ENCODE data around the gene HAPLN2.
"Not testable (repeated sequence)": the region's sequence is repeated elsewhere in the genome, so short reads cannot be mapped to it uniquely, and the experiment has no call there.

Gene HAPLN2

DNA sequence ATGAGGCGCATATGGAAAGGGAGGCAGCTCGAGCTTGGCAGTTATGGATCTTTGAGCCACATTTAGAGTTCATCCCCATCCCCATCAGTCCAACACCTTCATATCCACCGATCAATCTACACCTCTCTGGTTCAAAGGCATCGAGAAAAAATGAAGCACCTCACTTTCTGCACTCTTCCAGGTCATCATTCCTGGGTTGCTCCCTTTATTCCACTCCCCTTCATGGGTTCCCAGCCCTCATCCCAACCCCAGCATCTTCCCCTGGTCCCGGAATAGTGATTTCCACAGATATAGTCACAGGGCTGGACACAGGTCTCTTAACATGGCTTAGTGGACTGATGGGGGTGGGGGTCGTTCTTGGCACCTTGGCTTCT lies 354 bp downstream of the HAPLN2 start:
- no peaks in the 10 kb centered on the region for H3K36me3 Mint-ChIP-seq
- no peaks in the 10 kb centered on the region for H3K9me3 Mint-ChIP-seq
- H3K4me3 Mint-ChIP-seq = no peak overlapping the region
- peaks cover 4 to 22% of the 10 kb centered on the region in 2 donors for H3K4me1 Mint-ChIP-seq
- no peak for ATAC-seq (replicated peaks)
- DNase-seq = no peak
- peaks cover 57 to 81% of the 10 kb centered on the region in 2 donors for H3K27me3 Mint-ChIP-seq
- H3K27ac Mint-ChIP-seq = no peak overlapping the region

DNA sequence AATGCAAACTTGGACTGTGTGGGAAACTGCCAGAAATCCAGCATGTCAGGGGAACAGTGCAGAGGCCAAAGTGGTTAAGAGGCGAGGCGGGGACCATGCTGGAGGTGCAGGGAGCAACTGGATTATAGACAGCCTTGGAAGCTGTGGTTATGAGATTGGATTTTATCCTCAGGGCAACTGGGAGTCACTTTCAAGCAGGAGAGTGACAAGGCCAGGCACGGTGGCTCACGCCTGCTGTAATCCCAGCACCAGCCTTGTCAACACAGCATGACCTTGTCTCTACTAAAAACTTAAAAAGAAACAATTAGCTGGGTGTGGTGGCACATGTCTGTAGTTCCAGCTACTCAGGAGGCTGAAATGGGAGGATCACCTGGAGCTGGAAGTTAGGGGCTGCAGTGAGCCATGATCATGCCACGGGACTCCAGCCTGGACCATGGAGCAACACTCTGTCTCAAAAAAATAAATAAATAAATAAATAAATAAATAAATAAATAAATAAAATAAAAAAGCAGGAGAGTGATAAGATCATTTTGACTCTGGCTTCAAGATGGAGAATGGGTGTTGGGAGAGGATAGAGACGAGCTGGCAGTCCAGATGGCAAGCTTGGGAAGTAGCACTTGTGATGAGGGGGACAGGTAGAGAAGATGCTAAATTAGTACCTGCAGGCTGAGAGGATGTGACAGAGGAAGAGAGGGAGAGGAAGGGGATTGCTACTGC lies 3.5 kb downstream of the HAPLN2 start:
- no peak for DNase-seq
- H3K4me1 Mint-ChIP-seq = peaks cover 10 to 34% of the 10 kb centered on the region in 2 donors
- peak overlapping the region; percentile 68 for H3K27ac Mint-ChIP-seq
- no peaks in the 10 kb centered on the region for H3K9me3 Mint-ChIP-seq
- H3K27me3 Mint-ChIP-seq = peaks cover 54 to 76% of the 10 kb centered on the region in 2 donors
- H3K36me3 Mint-ChIP-seq = no peaks in the 10 kb centered on the region
- ATAC-seq (replicated peaks) = no peak
- no peak overlapping the region for H3K4me3 Mint-ChIP-seq

DNA sequence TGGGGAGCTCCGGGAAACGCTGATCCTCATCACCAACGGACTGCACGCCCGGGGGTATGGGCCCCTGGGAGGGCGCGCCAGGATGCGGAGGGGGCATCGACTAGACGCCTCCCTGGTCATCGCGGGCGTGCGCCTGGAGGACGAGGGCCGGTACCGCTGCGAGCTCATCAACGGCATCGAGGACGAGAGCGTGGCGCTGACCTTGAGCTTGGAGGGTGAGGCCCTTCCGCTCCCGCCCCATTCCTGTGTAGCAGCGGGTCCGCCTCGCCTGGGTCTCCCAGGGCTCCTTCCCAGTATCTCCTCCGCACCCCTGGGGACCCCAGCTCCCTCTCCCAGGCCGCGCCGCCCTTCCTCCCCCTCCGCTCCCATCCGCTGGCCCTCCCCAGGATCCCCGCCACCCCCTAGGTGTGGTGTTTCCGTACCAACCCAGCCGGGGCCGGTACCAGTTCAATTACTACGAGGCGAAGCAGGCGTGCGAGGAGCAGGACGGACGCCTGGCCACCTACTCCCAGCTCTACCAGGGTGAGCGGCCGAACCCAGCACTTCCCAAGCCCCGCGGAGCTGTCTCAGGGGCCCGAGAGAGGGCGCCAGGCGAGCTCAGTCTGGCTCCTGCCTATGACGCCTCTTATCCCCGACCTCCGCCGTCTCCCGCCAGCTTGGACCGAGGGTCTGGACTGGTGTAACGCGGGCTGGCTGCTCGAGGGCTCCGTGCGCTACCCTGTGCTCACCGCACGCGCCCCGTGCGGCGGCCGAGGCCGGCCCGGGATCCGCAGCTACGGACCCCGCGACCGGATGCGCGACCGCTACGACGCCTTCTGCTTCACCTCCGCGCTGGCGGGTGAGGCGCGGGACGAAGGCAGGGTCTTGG lies 5.0 kb downstream of the HAPLN2 start:
- peaks cover 54 to 77% of the 10 kb centered on the region in 2 donors for H3K27me3 Mint-ChIP-seq
- H3K9me3 Mint-ChIP-seq = no peaks in the 10 kb centered on the region
- H3K36me3 Mint-ChIP-seq = no peaks in the 10 kb centered on the region
- DNase-seq = no peak
- peak overlapping the region; percentile 77 for H3K27ac Mint-ChIP-seq
- H3K4me1 Mint-ChIP-seq = peaks cover 10 to 34% of the 10 kb centered on the region in 2 donors
- ATAC-seq (replicated peaks) = peak; percentile 75 to 76
- H3K4me3 Mint-ChIP-seq = peak overlapping the region; percentile 69 to 79

DNA sequence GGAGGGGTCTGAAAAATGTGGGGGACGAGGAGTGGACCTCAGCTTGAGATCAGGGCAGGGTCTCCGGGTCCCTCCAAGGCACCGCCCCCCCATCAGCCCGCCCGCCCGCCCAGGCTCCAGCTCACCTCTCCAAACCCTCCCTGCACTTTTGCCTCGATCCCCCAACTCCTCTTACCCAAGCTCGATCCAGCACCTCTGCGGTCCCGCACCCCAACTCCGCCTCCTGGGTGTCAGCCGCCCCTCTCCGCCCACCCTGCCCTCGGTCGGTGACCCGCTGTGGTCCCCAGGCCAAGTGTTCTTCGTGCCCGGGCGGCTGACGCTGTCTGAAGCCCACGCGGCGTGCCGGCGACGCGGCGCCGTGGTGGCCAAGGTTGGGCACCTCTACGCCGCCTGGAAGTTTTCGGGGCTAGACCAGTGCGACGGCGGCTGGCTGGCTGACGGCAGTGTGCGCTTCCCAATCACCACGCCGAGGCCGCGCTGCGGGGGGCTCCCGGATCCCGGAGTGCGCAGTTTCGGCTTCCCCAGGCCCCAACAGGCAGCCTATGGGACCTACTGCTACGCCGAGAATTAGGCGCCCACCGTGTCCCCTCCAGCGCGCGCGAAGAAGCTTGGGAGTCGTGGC lies 5.7 kb downstream of the HAPLN2 start:
- Mint-ChIP-seq H3K36me3 (no peaks in the 10 kb centered on the region), H3K27ac (peak overlapping the region; percentile 77), H3K9me3 (no peaks in the 10 kb centered on the region), H3K4me1 (peaks cover 9 to 34% of the 10 kb centered on the region in 2 donors), H3K27me3 (peaks cover 47 to 71% of the 10 kb centered on the region in 2 donors), H3K4me3 (peak overlapping the region; percentile 69 to 79)
- ATAC-seq (replicated peaks) (peak; percentile 10 to 21), DNase-seq (no peak)

DNA sequence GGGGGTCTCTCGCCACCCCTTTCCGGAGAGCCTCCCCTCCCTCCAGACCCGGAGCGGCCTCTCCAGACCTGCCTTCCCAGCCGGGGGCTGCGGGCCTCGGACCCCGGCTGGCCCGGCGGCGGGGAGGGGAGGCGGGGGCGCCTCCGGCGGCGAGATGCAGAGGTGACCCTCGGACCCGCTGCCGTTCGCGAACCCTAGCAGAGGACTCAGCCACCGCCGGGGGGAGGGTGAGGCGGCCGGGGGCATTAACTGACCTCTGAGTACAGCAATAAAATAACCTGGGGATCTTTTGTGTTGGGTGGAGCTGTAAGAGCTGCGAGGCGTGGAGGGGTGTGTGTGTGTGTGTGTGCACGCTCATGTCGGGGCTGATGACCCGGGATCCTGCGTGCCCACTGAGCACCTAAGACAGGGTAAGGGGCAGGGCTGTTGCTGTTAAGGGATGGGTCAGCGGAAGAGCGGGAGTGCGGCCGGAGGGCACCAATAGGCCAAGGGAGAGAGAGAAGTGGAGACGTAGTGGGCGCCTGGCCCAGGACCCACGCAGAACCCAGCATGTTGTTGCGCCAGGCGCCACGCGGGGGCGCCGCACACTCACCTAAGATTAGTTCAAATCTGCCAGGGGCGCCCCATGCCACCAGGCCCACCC lies 6.3 kb downstream of the HAPLN2 start:
- Mint-ChIP-seq H3K4me3 (peak overlapping the region; percentile 78 to 79), H3K9me3 (no peaks in the 10 kb centered on the region), H3K27ac (peak overlapping the region; percentile 56), H3K27me3 (peaks cover 44 to 67% of the 10 kb centered on the region in 2 donors), H3K36me3 (no peaks in the 10 kb centered on the region), H3K4me1 (peaks cover 9 to 34% of the 10 kb centered on the region in 2 donors)
- peak; percentile 62 to 68 for ATAC-seq (replicated peaks)
- no peak for DNase-seq

DNA sequence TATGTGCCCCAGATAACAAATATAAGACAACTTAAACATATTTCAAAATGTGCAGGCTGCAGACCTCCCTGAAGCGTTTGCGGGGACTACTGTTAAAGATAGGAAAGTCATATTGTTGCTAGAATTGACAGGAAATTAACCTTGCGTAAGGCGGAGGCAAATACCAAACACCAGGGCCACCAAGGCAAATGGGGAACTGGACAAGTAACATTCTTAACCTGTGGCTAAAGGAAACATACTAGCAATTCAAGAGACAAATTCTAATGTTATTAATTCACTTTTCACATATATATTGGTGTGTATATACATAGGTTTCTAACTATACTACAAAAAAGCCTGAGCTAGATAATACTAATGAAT lies 6.8 kb downstream of the HAPLN2 start:
- Mint-ChIP-seq H3K27me3 (peaks cover 43 to 66% of the 10 kb centered on the region in 2 donors), H3K4me3 (peak overlapping the region; percentile 73 to 78), H3K4me1 (peaks cover 9 to 34% of the 10 kb centered on the region in 2 donors), H3K27ac (peak overlapping the region; percentile 56), H3K9me3 (no peaks in the 10 kb centered on the region), H3K36me3 (no peaks in the 10 kb centered on the region)
- ATAC-seq (replicated peaks) (no peak), DNase-seq (no peak)

DNA sequence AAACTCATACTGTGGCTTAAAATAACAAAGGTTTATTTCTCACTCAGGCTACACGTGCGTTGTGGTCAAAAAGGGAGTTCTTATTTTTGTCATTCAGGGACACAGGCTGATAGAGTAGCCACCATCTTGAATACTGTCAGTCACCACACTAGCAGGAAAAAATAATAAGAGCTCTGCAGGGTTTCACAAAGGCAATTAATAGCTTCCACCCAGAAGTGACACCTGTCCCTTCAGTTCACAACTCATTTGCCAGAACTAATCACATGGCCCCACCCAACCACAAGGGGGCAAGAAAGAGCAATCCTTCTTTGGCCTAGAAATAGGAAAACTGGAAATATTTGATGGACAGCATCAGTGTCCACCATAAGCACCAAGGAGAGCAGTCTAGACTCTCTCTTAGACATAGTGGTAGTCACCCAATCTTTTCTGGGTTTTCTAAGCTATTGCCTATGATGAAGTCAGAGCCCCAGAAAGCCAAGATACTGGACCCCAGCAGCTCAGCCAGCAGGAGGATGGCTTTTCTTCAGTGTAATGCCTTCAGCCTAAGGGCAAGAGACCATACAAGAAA lies 8.2 kb downstream of the HAPLN2 start:
- peaks cover 9 to 34% of the 10 kb centered on the region in 2 donors for H3K4me1 Mint-ChIP-seq
- H3K27me3 Mint-ChIP-seq = peaks cover 47 to 66% of the 10 kb centered on the region in 2 donors
- no peaks in the 10 kb centered on the region for H3K9me3 Mint-ChIP-seq
- H3K27ac Mint-ChIP-seq = no peak overlapping the region
- ATAC-seq (replicated peaks) = peak; percentile 28 to 50
- H3K36me3 Mint-ChIP-seq = no peaks in the 10 kb centered on the region
- H3K4me3 Mint-ChIP-seq = no peak overlapping the region
- no peak for DNase-seq

DNA sequence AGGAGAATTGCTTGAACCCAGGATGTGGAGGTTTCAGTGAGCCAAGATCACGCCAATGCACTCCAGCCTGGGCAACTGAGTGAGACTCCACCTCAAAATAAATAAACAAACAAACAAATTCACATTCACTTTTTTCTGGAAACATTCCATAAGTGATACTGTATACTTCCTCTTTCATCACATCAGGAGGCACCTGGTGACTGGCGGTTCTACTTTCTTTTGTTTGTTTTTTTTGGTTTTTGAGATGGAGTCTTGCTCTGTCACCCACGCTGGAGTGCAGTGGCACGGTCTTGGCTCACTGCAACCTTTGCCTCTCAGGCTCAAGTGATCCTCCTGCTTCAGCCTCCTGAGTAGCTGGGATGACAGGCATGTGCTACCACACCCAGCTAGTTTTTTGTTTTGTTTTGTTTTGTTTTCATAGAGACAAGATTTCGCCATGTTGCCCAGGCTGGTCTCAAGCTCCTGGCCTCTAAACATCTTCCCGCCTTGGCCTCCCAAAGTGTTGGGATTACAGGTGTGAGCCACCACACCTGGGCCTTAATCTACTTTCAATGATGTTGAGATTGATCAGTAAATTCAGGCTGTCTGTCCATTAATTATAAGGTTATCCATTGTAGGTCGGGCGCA lies 10.7 kb downstream of the HAPLN2 start:
- no peaks in the 10 kb centered on the region for H3K36me3 Mint-ChIP-seq
- H3K4me3 Mint-ChIP-seq = no peak overlapping the region
- H3K4me1 Mint-ChIP-seq = peaks cover 6 to 12% of the 10 kb centered on the region in 2 donors
- no peak overlapping the region for H3K27ac Mint-ChIP-seq
- H3K27me3 Mint-ChIP-seq = peaks cover 47 to 62% of the 10 kb centered on the region in 2 donors
- no peaks in the 10 kb centered on the region for H3K9me3 Mint-ChIP-seq
- no peak for DNase-seq
- ATAC-seq (replicated peaks) = no peak

DNA sequence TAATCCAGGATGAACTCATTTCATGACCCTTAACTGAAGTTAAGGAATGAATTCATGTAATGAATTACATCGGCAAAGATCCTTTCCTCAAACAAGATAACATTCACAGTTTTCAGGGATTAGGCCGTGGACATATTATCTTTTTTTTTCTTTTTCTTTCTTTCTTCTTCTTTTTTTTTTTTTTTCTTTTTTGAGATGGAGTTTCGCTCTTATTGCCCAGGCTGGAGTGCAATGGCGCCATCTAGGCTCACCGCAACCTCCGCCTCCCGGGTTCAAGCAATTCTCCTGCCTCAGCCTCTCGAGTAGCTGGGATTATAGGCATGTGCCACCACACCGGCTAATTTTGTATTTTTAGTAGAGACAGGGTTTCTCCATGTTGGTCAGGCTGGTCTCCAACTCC lies 11.9 kb downstream of the HAPLN2 start:
- H3K27me3 Mint-ChIP-seq = peaks cover 44 to 52% of the 10 kb centered on the region in 2 donors
- not testable (repeated sequence) for DNase-seq; H3K36me3 Mint-ChIP-seq; ATAC-seq (replicated peaks); H3K4me3 Mint-ChIP-seq; H3K27ac Mint-ChIP-seq; H3K9me3 Mint-ChIP-seq; H3K4me1 Mint-ChIP-seq

DNA sequence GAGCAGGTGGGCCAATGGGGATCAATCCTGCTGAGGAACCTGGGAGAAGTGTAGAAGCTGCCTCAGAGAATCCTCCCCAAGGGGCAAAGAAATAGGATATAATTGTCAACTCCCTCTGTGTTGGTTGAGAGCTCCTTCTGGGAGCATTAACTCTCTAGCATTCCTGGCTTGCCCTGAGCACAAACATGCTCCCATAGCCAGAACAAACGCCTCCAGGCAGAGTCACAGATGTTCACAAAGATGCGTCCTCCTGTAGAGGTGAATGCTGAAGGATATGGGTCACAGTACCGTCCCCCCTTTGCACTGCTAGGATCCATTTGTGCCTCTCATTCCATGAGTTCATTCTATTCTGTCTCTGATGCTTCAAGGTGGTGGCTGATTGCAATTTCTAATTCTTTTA lies 13.1 kb downstream of the HAPLN2 start:
- Mint-ChIP-seq H3K4me3 (no peak overlapping the region), H3K27ac (no peak overlapping the region), H3K27me3 (peaks cover 49 to 57% of the 10 kb centered on the region in 2 donors), H3K4me1 (no peaks in the 10 kb centered on the region), H3K9me3 (no peaks in the 10 kb centered on the region), H3K36me3 (no peaks in the 10 kb centered on the region)
- DNase-seq (no peak), ATAC-seq (replicated peaks) (no peak)

DNA sequence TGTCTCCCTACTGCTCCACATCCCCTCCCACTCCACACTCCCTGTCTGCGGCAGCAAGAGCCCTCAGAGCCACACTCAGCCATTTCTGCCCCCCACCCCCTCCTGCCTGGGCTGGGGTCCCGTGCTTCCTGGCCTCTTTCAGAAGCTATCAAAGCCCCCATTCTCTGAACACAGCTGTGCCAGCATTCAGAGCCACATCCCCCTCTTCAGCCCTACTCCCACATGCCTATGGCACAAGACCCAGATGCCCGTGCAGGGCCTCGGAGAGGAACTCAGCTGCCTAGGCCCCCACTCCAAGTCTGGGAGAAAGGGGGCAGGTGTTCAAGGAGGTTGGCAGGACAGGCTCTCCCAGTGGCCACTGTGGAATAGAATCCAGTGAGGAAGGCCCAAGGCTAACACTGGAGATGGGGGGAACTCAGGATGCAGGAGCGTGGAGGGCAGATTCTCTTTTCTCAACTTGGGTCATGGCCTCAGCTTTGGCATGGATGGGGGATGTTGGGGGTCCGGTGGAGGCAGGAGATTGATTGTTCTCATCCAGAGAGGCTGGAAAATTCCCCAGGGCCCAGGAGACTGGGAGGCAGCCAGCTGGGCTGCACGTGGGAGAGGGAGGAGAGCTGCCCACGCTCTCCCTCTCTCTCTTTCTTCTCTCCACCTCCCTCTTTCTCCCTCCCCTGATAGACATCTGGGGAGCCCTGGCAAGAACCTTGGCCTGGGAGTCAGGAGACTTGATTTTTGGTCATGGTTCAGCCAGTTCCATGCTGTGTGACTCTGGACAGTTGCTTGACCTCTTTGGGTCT lies 19.2 kb downstream of the HAPLN2 start:
- H3K36me3 Mint-ChIP-seq = no peaks in the 10 kb centered on the region
- peaks cover 72 to 75% of the 10 kb centered on the region in 2 donors for H3K27me3 Mint-ChIP-seq
- H3K4me1 Mint-ChIP-seq = peaks cover 7 to 20% of the 10 kb centered on the region in 2 donors
- H3K4me3 Mint-ChIP-seq = no peak overlapping the region
- no peak overlapping the region for H3K27ac Mint-ChIP-seq
- DNase-seq (no peak), ATAC-seq (replicated peaks) (no peak)
- no peaks in the 10 kb centered on the region for H3K9me3 Mint-ChIP-seq

DNA sequence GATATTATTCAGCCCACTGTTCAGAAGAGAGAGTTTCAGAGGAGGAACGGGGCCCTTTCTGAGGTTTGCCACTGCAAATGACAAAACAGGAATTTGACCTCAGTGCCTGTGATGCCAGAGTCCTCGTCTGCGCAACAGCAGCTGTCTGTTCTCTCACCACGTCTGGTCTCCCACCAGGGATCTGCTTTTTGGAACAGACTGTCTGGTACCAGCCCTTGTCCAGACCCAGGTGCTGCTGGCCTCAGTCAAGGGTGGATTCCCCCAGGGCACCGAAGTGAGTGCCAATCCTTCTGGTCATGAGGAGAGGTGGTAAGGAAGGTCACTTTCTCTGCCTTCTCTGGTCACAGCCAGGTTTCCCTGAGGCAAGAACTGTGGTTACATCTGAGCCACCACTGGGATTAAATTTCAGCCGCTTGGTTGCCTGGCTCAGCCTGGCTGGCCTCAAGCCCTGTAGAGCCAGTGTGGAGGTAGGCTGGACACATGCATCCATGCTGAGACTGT lies 20.4 kb downstream of the HAPLN2 start:
- Mint-ChIP-seq H3K4me1 (peaks cover 12 to 26% of the 10 kb centered on the region in 2 donors), H3K9me3 (no peaks in the 10 kb centered on the region), H3K36me3 (no peaks in the 10 kb centered on the region), H3K27ac (no peak overlapping the region), H3K27me3 (peaks cover 72 to 77% of the 10 kb centered on the region in 2 donors), H3K4me3 (no peak overlapping the region)
- DNase-seq = no peak
- no peak for ATAC-seq (replicated peaks)

All from stimulated activated naive B cell treated with anti-CD40 and anti-IgM and Interleukin-4, amounts not matched to agents 10 μg/mL and 1 μg/mL and 100 μg/mL, for 72 hours (primary cell).